NT2/D1 (cell line): ENCODE results near the gene PCDHGB3.

ENCODE experiments used
- DNase-seq: peaks from one replicate; pipeline ENCODE4 v3.0.0-alpha.2; 2011; ENCODE audit warnings: low read depth, low spot score
- H3K27me3 ChIP-seq: 2 replicates; pipeline ENCODE4 v1.6.0; 2011; ENCODE audit warnings: mild to moderate bottlenecking; ENCODE audit not compliant: insufficient read length, insufficient read depth
- H3K36me3 ChIP-seq: 2 replicates; pipeline ENCODE4 v1.6.1; 2011; ENCODE audit warnings: mild to moderate bottlenecking, low read length, mixed read lengths; ENCODE audit not compliant: insufficient read depth, insufficient read length
- H3K4me1 ChIP-seq: 2 replicates; pipeline ENCODE4 v1.5.1; 2011; ENCODE audit not compliant: insufficient read depth, insufficient read length
- H3K4me3 ChIP-seq: 2 replicates; pipeline ENCODE4 v1.5.1; 2011; ENCODE audit warnings: low read depth; ENCODE audit not compliant: insufficient read length
- H3K9ac ChIP-seq: 2 replicates; pipeline ENCODE4 v1.6.0; 2011; ENCODE audit warnings: low read depth; ENCODE audit not compliant: insufficient read length
- H3K9me3 ChIP-seq: 2 replicates; pipeline ENCODE4 v1.5.1; 2011; ENCODE audit warnings: mild to moderate bottlenecking, low read length; ENCODE audit not compliant: insufficient read depth
- SUZ12 ChIP-seq: IDR thresholded peaks from 2 replicates; pipeline ENCODE4 v1.6.1; 2011; ENCODE audit not compliant: insufficient read length, insufficient read depth; ENCODE audit errors: extremely low read depth
- YY1 ChIP-seq: IDR thresholded peaks from 2 replicates; pipeline ENCODE4 v1.6.1; 2011; ENCODE audit not compliant: insufficient read length, insufficient read depth
- ZNF274 ChIP-seq: IDR thresholded peaks from 2 replicates; pipeline ENCODE4 v1.6.1; 2011; ENCODE audit warnings: mild to moderate bottlenecking, low read depth, low read length

The PCDHGB3 gene

GRCh38 chr5:141421489-141421855 is 51.4 kb downstream of the PCDHGB3 start:
- H3K4me1 ChIP-seq, result no peaks in the 10 kb centered on the region
- DNase-seq, result no peak
- TF ChIP-seq ZNF274, result no peak
- no peak for TF ChIP-seq YY1
- no peak for TF ChIP-seq SUZ12
- H3K36me3 ChIP-seq, result peaks cover 5% of the 10 kb centered on the region
- peaks cover 52% of the 10 kb centered on the region for H3K9me3 ChIP-seq
- peaks cover 25% of the 10 kb centered on the region for H3K27me3 ChIP-seq
- H3K9ac ChIP-seq, result peak overlapping the region; percentile 83
- peak overlapping the region; percentile 47 for H3K4me3 ChIP-seq
